Smooth muscle cell (in vitro differentiated cells): ENCODE measurements around the gene ABCA2. TPM values are rescaled to one million over a fixed set of nuclear protein-coding genes. Genes with fewer than 3 reads are reported as not detected.

ENCODE experiments used
- DNase-seq: peaks from one replicate; lab custom pipeline; 2025; ENCODE audit not compliant: unreplicated experiment; lab: John Stamatoyannopoulos, UW
- H2AFZ ChIP-seq: fragments of 200-600 bp; sonication (generic); 2 replicates; pipeline ENCODE4 v1.6.0; 2016; ENCODE audit warnings: antibody characterized with exemption, low read depth, mild to moderate bottlenecking
- H3F3A ChIP-seq: fragments of 200-600 bp; sonication (generic); 2 replicates; pipeline ENCODE4 v1.6.0; 2017; ENCODE audit warnings: antibody characterized with exemption, low read depth
- H3K27ac ChIP-seq: fragments of 200-600 bp; sonication (generic); 2 replicates; pipeline ENCODE4 v1.5.1; 2016; ENCODE audit warnings: low read depth, mild to moderate bottlenecking
- H3K27me3 ChIP-seq: fragments of 200-600 bp; sonication (generic); 2 replicates; pipeline ENCODE4 v1.6.1; 2016; ENCODE audit warnings: low read depth, mild to moderate bottlenecking
- H3K36me3 ChIP-seq: fragments of 200-600 bp; sonication (generic); 2 replicates; pipeline ENCODE4 v1.5.1; 2016; ENCODE audit warnings: low read depth
- H3K4me1 ChIP-seq: fragments of 200-600 bp; sonication (generic); 2 replicates; pipeline ENCODE4 v1.5.1; 2016; ENCODE audit warnings: low read depth
- H3K4me2 ChIP-seq: fragments of 200-600 bp; sonication (generic); 2 replicates; pipeline ENCODE4 v1.6.0; 2016; ENCODE audit warnings: mild to moderate bottlenecking
- H3K4me3 ChIP-seq: fragments of 200-600 bp; sonication (generic); 2 replicates; pipeline ENCODE4 v1.5.1; 2016; ENCODE audit warnings: mild to moderate bottlenecking
- H3K79me2 ChIP-seq: fragments of 200-600 bp; sonication (generic); 2 replicates; pipeline ENCODE4 v1.6.0; 2016; ENCODE audit warnings: low read depth, mild to moderate bottlenecking
- H3K9ac ChIP-seq: fragments of 200-600 bp; sonication (generic); 2 replicates; pipeline ENCODE4 v1.6.0; 2016; ENCODE audit warnings: low read depth
- H3K9me3 ChIP-seq: fragments of 200-600 bp; sonication (generic); replicated peaks from 2 replicates; pipeline ENCODE4 v1.5.1; 2016; ENCODE audit warnings: low read depth
- H4K20me1 ChIP-seq: fragments of 200-600 bp; sonication (generic); 2 replicates; pipeline ENCODE4 v1.6.0; 2016; ENCODE audit warnings: low read depth
- WGBS: methylation state at CpG from one replicate; pipeline ENCODE4 v1.1.7; 2016; ENCODE audit warnings: low lambda C conversion rate; 5-methylcytosine and 5-hydroxymethylcytosine counted together
- polyA plus RNA-seq: library from polyadenylated mRNA; unstranded; fragments of >200 nt; fragmentation: Nextera tagmentation; extraction: Ambion mirVana; gene quantifications from 2 replicates; pipeline ENCODE4 v1.2.1, GENCODE V29; 2016
- total RNA-seq: library from RNA; depleted of rRNA; stranded (reverse); fragments of >200 nt; gene quantifications from 2 replicates; pipeline ENCODE4 v1.2.3, GENCODE V29; 2014
- TF ChIP-seq, protein P1 (sequence below): fragments of 200-600 bp; sonication (generic); IDR thresholded peaks from 2 replicates; pipeline ENCODE4 v1.5.1; 2017; ENCODE audit warnings: borderline replicate concordance, mild to moderate bottlenecking, antibody characterized with exemption; ENCODE audit not compliant: insufficient read depth, poor library complexity, severe bottlenecking

Gene ABCA2
- total and polyA plus RNA-seq, 2 experiments from 2014 or later = 15.9 to 26.2 TPM

DNA sequence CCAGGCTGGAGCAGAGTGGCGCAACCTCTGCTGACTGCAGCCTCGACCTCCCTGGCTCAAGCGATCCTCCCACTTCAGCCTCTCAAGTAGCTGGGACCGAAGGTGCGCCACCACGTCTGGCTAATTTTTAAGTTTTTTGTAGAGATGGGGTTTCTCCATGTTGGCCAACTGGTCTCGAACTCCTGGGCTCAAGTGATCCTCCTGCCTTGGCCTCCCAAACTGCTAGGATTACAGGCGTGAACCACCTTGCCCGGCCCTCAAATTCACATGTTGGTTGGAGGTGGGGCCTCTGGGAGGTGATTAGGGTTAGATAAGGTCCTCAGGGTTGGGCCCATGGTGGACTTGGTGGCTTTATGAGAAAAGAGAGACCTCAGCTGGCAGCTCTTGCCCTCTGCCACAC is 65.9 kb downstream of the ABCA2 start:
- no peak overlapping the region for H3K4me3 ChIP-seq
- no peak overlapping the region for H3K9ac ChIP-seq
- H3K4me2 ChIP-seq = no peak overlapping the region
- H3K36me3 ChIP-seq = no peaks in the 10 kb centered on the region
- H4K20me1 ChIP-seq = no peaks in the 10 kb centered on the region
- whole genome bisulfite sequencing = 98% methylated on average over 9 of the region's 9 CpGs
- no peaks in the 10 kb centered on the region for H3F3A ChIP-seq
- no peaks in the 10 kb centered on the region for H3K27me3 ChIP-seq
- DNase-seq = no peak
- H3K9me3 ChIP-seq = no peaks in the 10 kb centered on the region
- H3K4me1 ChIP-seq = no peaks in the 10 kb centered on the region
- H3K27ac ChIP-seq = no peak overlapping the region
- TF ChIP-seq, protein P1, sequence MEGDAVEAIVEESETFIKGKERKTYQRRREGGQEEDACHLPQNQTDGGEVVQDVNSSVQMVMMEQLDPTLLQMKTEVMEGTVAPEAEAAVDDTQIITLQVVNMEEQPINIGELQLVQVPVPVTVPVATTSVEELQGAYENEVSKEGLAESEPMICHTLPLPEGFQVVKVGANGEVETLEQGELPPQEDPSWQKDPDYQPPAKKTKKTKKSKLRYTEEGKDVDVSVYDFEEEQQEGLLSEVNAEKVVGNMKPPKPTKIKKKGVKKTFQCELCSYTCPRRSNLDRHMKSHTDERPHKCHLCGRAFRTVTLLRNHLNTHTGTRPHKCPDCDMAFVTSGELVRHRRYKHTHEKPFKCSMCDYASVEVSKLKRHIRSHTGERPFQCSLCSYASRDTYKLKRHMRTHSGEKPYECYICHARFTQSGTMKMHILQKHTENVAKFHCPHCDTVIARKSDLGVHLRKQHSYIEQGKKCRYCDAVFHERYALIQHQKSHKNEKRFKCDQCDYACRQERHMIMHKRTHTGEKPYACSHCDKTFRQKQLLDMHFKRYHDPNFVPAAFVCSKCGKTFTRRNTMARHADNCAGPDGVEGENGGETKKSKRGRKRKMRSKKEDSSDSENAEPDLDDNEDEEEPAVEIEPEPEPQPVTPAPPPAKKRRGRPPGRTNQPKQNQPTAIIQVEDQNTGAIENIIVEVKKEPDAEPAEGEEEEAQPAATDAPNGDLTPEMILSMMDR = no peak
- no peak overlapping the region for H2AFZ ChIP-seq
- H3K79me2 ChIP-seq = no peaks in the 10 kb centered on the region

DNA sequence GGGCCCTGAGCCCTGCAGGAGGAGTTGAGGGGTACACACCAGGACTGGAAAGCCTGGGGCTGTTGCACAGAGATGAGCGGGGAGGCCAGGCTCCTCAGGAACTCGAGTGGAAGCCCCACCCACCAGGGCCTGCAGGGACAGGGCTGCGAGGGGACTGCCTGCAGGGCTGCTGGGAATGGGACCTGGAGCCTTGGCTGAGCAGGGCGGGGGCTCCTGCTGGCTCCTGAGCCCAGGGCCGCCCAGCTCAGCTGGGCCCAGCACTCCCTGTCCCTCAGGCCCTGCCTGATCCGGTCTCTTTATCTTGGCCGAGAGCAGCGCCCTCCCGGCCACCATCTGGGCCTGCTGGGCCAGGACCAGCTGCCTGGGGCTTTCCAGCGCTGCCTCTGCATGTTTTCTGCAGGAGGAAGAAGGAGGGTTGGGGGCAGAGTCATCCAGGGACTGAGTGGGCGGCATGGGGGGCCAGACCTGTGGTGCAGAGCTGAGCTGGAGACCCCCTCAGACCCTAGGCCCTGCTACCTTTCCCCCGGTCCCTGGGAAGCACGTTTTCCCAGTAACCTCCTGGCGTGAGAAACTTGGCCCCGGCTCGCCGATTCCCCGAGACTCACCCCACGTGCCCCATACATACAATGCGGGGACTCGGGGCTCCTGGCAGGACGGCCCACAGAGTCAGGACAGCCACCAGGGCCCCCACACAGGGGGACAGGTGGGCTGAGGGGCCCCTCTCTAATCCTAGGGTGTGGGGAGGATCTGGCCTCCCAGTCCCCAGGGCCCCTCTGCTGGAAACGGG is 66.6 kb downstream of the ABCA2 start:
- Histone ChIP-seq H3K9me3 (no peaks in the 10 kb centered on the region), H3K79me2 (no peaks in the 10 kb centered on the region), H2AFZ (no peak overlapping the region), H3K4me1 (no peaks in the 10 kb centered on the region), H3F3A (no peaks in the 10 kb centered on the region), H3K9ac (no peak overlapping the region), H3K36me3 (no peaks in the 10 kb centered on the region), H3K4me2 (no peak overlapping the region), H3K27ac (no peak overlapping the region), H3K27me3 (no peaks in the 10 kb centered on the region), H4K20me1 (no peaks in the 10 kb centered on the region), H3K4me3 (no peak overlapping the region)
- TF ChIP-seq, protein P1 = no peak
- 73% methylated on average over 22 of the region's 23 CpGs for WGBS
- DNase-seq = no peak

DNA sequence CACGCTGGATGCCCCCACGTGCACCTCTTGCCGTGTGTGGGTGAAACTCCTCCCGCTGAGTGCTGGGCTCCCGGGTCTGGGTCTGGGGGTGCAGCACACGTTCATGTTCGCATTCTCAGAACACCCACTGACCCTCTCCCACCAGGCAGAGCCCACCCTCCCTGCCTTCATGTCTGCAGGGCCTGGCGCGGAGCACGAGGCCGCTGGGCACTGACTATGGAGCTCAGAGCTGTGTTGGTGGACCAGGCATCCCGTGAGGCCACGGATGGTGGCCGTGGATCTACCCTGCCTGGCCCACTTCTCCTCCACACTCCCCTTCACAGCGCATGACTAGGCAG is 67.1 kb downstream of the ABCA2 start:
- no peak for DNase-seq
- no peak overlapping the region for H3K9ac ChIP-seq
- no peaks in the 10 kb centered on the region for H4K20me1 ChIP-seq
- no peaks in the 10 kb centered on the region for H3K36me3 ChIP-seq
- no peak overlapping the region for H3K4me3 ChIP-seq
- H3K4me1 ChIP-seq = no peaks in the 10 kb centered on the region
- TF ChIP-seq, protein P1 = no peak
- H3K27me3 ChIP-seq = no peaks in the 10 kb centered on the region
- H2AFZ ChIP-seq = no peak overlapping the region
- H3K4me2 ChIP-seq = no peak overlapping the region
- no peaks in the 10 kb centered on the region for H3K9me3 ChIP-seq
- no peaks in the 10 kb centered on the region for H3F3A ChIP-seq
- 96% methylated on average over 14 of the region's 15 CpGs for whole genome bisulfite sequencing
- H3K27ac ChIP-seq = no peak overlapping the region
- H3K79me2 ChIP-seq = no peaks in the 10 kb centered on the region
